ENCODE measurements around the gene AGAP6.
"Not testable (repeated sequence)": the region's sequence is repeated elsewhere in the genome, so short reads cannot be mapped to it uniquely, and the experiment has no call there.

DNA sequence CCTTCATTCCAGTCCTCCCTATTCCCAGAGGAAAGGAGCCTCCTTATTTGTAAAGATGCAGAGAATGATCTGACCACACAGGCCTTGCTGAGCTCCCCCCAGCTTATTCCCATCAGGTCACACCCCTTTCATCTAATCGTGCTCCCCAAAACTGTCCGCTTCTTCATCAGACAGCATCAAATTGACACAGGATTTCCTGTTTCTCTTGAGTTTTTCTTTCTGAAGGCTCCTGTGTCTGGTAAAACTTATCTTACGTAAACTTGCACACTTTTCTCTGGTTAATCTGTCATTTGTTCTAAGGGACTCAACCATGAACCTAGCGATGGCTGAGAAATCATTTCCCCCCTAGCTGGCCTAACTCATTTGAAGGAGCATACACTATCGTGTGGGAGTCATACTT lies 59.4 kb downstream of the AGAP6 start:
- TF ChIP-seq, protein P1, sequence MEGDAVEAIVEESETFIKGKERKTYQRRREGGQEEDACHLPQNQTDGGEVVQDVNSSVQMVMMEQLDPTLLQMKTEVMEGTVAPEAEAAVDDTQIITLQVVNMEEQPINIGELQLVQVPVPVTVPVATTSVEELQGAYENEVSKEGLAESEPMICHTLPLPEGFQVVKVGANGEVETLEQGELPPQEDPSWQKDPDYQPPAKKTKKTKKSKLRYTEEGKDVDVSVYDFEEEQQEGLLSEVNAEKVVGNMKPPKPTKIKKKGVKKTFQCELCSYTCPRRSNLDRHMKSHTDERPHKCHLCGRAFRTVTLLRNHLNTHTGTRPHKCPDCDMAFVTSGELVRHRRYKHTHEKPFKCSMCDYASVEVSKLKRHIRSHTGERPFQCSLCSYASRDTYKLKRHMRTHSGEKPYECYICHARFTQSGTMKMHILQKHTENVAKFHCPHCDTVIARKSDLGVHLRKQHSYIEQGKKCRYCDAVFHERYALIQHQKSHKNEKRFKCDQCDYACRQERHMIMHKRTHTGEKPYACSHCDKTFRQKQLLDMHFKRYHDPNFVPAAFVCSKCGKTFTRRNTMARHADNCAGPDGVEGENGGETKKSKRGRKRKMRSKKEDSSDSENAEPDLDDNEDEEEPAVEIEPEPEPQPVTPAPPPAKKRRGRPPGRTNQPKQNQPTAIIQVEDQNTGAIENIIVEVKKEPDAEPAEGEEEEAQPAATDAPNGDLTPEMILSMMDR (IDR thresholded peaks at IDR 0.05; ENCODE audit: extremely low read depth in 1 of 2, insufficient read depth in 1 of 2, low read depth in 1 of 2, low read length in 2 of 2), result not testable (repeated sequence)
- not testable (repeated sequence) for TF ChIP-seq JUN (IDR thresholded peaks at IDR 0.05; ENCODE audit: borderline replicate concordance, insufficient read depth, insufficient read length, low read depth); EZH2 (IDR thresholded peaks at IDR 0.05; ENCODE audit: borderline replicate concordance, low read depth, low read length, severe bottlenecking); POLR2A (IDR thresholded peaks at IDR 0.05; ENCODE audit: low read depth, low read length)
